Measurements from ENCODE around the gene MAML3. TPM values are rescaled to one million over a fixed set of nuclear protein-coding genes. Genes with fewer than 3 reads are reported as not detected.
A peak's percentile ranks its signal among the peaks of the same experiment; 100 is the strongest.

Gene MAML3
- total RNA-seq, 1 experiment from 2014 or later: 12.1 TPM

DNA sequence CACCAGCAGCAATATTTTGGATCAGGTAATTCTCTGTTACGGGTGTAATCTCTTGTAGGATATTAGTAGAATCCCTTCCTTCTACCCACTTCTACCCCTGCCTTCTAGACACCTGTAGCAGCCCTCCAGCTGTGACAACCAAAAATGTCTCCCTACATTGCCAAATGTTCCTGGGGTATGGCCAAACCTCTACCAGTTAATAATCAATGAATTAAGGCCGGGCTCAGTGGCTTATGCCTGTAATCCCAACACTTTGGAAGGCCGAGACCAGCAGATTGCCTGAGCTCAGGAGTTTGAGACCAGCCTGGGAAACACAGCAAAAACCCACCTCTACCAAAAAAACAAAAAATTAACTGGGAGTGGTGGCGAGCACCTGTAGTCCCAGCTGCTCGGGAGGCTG, 9.9 kb downstream of the MAML3 start:
- no peaks in the 10 kb centered on the region for H3K27me3 Mint-ChIP-seq (ENCODE audit: insufficient read depth, unreplicated experiment)
- POLR2A ChIA-PET: interaction anchor here (0.6 kb wide), 1 partner anchor 83 kb away, joined by 3 read pairs; no protein-coding TSS in a partner anchor

DNA sequence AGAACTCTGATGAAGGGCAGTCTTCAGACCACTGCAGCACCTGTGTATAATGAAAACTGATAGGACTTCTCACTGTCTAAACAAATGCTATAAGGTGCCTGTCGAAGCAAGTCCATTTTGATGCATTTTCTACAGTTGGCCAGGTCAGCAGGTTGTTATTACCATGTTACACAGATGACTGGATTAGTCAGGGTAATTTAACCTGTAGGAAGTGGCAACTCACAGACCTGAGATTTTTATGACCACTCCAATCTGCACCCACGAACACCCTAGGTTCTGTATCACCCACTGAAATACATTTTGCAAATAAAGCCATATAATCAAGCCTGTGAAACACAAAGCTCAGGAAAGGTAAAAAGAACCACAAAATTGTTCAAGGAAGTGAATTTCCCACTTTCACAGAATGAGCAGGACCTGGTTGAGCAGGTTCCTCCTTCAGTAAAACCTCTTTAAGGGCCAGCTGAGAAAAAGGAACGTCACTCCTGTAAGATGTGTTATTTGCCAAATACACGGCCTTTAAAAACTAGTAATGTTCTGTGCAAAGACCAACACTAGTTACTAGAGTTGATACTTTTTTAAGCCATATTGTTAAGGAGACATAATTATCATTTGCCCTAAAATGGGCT, 12.7 kb downstream of the MAML3 start:
- Mint-ChIP-seq H3K4me3 (ENCODE audit: unreplicated experiment) (no peak overlapping the region), H3K9me3 (ENCODE audit: unreplicated experiment) (no peaks in the 10 kb centered on the region), H3K27ac (ENCODE audit: unreplicated experiment) (no peak overlapping the region), H3K4me1 (ENCODE audit: low read depth, unreplicated experiment) (peaks cover 32% of the 10 kb centered on the region), H3K27me3 (ENCODE audit: insufficient read depth, unreplicated experiment) (no peaks in the 10 kb centered on the region), H3K36me3 (ENCODE audit: insufficient read depth, unreplicated experiment) (peaks cover 7% of the 10 kb centered on the region)
- no peaks in the 10 kb centered on the region for H3K9me3 ChIP-seq
- no peaks in the 10 kb centered on the region for H3K27me3 ChIP-seq (replicated peaks; ENCODE audit: control insufficient read depth, insufficient read depth, low read length)
- POLR2A ChIA-PET: no interaction called here
- no TSS peak for BruUV-seq (replicated peaks)
- no peak overlapping the region for H3K4me3 ChIP-seq (ENCODE audit: low read depth, low read length)
- intact Hi-C loops (cut with micrococcal nuclease; ENCODE audit: unreplicated experiment): no loop called here
- TF ChIP-seq, protein P1, sequence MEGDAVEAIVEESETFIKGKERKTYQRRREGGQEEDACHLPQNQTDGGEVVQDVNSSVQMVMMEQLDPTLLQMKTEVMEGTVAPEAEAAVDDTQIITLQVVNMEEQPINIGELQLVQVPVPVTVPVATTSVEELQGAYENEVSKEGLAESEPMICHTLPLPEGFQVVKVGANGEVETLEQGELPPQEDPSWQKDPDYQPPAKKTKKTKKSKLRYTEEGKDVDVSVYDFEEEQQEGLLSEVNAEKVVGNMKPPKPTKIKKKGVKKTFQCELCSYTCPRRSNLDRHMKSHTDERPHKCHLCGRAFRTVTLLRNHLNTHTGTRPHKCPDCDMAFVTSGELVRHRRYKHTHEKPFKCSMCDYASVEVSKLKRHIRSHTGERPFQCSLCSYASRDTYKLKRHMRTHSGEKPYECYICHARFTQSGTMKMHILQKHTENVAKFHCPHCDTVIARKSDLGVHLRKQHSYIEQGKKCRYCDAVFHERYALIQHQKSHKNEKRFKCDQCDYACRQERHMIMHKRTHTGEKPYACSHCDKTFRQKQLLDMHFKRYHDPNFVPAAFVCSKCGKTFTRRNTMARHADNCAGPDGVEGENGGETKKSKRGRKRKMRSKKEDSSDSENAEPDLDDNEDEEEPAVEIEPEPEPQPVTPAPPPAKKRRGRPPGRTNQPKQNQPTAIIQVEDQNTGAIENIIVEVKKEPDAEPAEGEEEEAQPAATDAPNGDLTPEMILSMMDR (IDR thresholded peaks at IDR 0.05; ENCODE audit: insufficient read depth in 1 of 2, low read depth in 1 of 2, low read length in 1 of 2, severe bottlenecking in 1 of 2, unreplicated experiment in 1 of 2): no peak
- H3K4me1 ChIP-seq: peaks cover 48% of the 10 kb centered on the region
- H3K36me3 ChIP-seq (ENCODE audit: control insufficient read depth, insufficient read depth, low read length): no peaks in the 10 kb centered on the region
- CTCF ChIA-PET: no interaction called here
- no peak for DNase-seq

More for the DNA sequence above, 9.9 kb downstream of the MAML3 start:
- no TSS peak for BruUV-seq (replicated peaks)
- Histone ChIP-seq H3K9me3 (no peaks in the 10 kb centered on the region), H3K4me1 (peaks cover 35% of the 10 kb centered on the region), H3K36me3 (ENCODE audit: control insufficient read depth, insufficient read depth, low read length) (no peaks in the 10 kb centered on the region), H3K27me3 (replicated peaks; ENCODE audit: control insufficient read depth, insufficient read depth, low read length) (no peaks in the 10 kb centered on the region), H3K4me3 (ENCODE audit: low read depth, low read length) (no peak overlapping the region)
- no peak overlapping the region for H3K27ac Mint-ChIP-seq (ENCODE audit: unreplicated experiment)
- DNase-seq: no peak
- TF ChIP-seq, protein P1 (IDR thresholded peaks at IDR 0.05; ENCODE audit: insufficient read depth in 1 of 2, low read depth in 1 of 2, low read length in 1 of 2, severe bottlenecking in 1 of 2, unreplicated experiment in 1 of 2): no peak
- H3K36me3 Mint-ChIP-seq (ENCODE audit: insufficient read depth, unreplicated experiment): no peaks in the 10 kb centered on the region
- H3K4me1 Mint-ChIP-seq (ENCODE audit: low read depth, unreplicated experiment): peaks cover 31% of the 10 kb centered on the region
- no peak overlapping the region for H3K4me3 Mint-ChIP-seq (ENCODE audit: unreplicated experiment)
- intact Hi-C loops (cut with micrococcal nuclease; ENCODE audit: unreplicated experiment): no loop called here
- CTCF ChIA-PET: no interaction called here
- no peaks in the 10 kb centered on the region for H3K9me3 Mint-ChIP-seq (ENCODE audit: unreplicated experiment)

DNA sequence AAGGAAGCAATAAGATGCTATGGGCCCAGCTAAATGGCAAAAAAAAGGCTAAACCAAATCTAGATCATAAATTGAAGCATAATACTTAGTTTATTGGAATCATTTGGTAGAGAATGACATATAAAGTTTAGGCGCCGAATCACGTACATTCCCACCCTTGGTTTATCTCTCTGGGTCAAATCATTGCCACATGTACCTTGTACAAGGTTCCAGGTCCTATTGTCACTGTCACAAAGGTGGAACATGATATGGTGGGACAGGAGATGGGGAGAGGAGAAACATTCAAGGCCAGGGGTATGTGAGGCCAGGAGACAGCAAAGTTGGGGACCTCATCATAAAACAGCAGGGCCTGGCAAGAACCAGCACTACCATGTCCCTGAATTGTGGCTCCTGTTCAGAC, 13.4 kb downstream of the MAML3 start:
- peaks cover 55% of the 10 kb centered on the region for H3K4me1 ChIP-seq
- CTCF ChIA-PET: no interaction called here

More for the DNA sequence above, 13.4 kb downstream of the MAML3 start:
- intact Hi-C loops (cut with micrococcal nuclease; ENCODE audit: unreplicated experiment): no loop called here
- Histone ChIP-seq H3K27me3 (replicated peaks; ENCODE audit: control insufficient read depth, insufficient read depth, low read length) (no peaks in the 10 kb centered on the region), H3K9me3 (no peaks in the 10 kb centered on the region), H3K36me3 (ENCODE audit: control insufficient read depth, insufficient read depth, low read length) (no peaks in the 10 kb centered on the region), H3K4me3 (ENCODE audit: low read depth, low read length) (no peak overlapping the region)
- H3K27me3 Mint-ChIP-seq (ENCODE audit: insufficient read depth, unreplicated experiment): no peaks in the 10 kb centered on the region
- peak overlapping the region; percentile 69 for H3K27ac Mint-ChIP-seq (ENCODE audit: unreplicated experiment)
- TF ChIP-seq, protein P1 (IDR thresholded peaks at IDR 0.05; ENCODE audit: insufficient read depth in 1 of 2, low read depth in 1 of 2, low read length in 1 of 2, severe bottlenecking in 1 of 2, unreplicated experiment in 1 of 2): no peak
- H3K4me1 Mint-ChIP-seq (ENCODE audit: low read depth, unreplicated experiment): peaks cover 32% of the 10 kb centered on the region
- BruUV-seq (replicated peaks): no TSS peak
- peaks cover 11% of the 10 kb centered on the region for H3K36me3 Mint-ChIP-seq (ENCODE audit: insufficient read depth, unreplicated experiment)
- no peak overlapping the region for H3K4me3 Mint-ChIP-seq (ENCODE audit: unreplicated experiment)
- H3K9me3 Mint-ChIP-seq (ENCODE audit: unreplicated experiment): no peaks in the 10 kb centered on the region
- DNase-seq: no peak
- POLR2A ChIA-PET: no interaction called here

Data from Caco-2 (cell line).